Right atrium auricular region (tissue), 2 donors: ENCODE data around the gene FRMD1. TPM values are rescaled to one million over a fixed set of nuclear protein-coding genes. Genes with fewer than 3 reads are reported as not detected.

ENCODE experiments used
- DNase-seq: peaks from one replicate; pipeline ENCODE4 v3.0.0-alpha.2; 2019; ENCODE audit warnings: low spot score
- H3K27ac ChIP-seq, 2 donors: fragments of 200-600 bp; sonication (generic); 1 replicate in 1 of 2; 2 replicates in 1 of 2; pipeline ENCODE4 v1.5.1; 2016 to 2019
- H3K27me3 ChIP-seq, 2 donors: fragments of 200-600 bp; sonication (generic); one replicate each; pipeline versions ENCODE4 v1.5.1 to v1.6.0; 2017 to 2019
- H3K36me3 ChIP-seq: fragments of 200-600 bp; sonication (generic); one replicate; pipeline ENCODE4 v1.5.1; 2016
- H3K4me1 ChIP-seq, 2 donors: fragments of 200-600 bp; sonication (generic); one replicate each; pipeline versions ENCODE4 v1.5.1 to v1.6.0; 2017 to 2019
- H3K4me3 ChIP-seq, 2 donors: fragments of 200-600 bp; sonication (generic); 1 replicate in 1 of 2; 2 replicates in 1 of 2; pipeline ENCODE4 v1.5.1; 2017 to 2019; ENCODE audit warnings: mild to moderate bottlenecking in 1 of 2, moderate library complexity in 1 of 2
- H3K9me3 ChIP-seq, 2 donors: fragments of 200-600 bp; sonication (generic); one replicate each; pipeline ENCODE4 v1.5.1; 2019
- total RNA-seq, 2 donors: library from RNA; depleted of rRNA; stranded (reverse); fragments of >200 nt; gene quantifications; one replicate each; pipeline ENCODE4 v1.1.0, GENCODE V29; 2016
- TF ChIP-seq, protein P1 (sequence below), 2 donors: fragments of 200-600 bp; sonication (generic); IDR thresholded peaks; one replicate each; pipeline ENCODE4 v1.5.1; 2019; ENCODE audit warnings: antibody characterized with exemption in 2 of 2

Gene FRMD1
- total RNA-seq, 2 donors from 2014 or later: 0.08 TPM; not detected in 1

DNA sequence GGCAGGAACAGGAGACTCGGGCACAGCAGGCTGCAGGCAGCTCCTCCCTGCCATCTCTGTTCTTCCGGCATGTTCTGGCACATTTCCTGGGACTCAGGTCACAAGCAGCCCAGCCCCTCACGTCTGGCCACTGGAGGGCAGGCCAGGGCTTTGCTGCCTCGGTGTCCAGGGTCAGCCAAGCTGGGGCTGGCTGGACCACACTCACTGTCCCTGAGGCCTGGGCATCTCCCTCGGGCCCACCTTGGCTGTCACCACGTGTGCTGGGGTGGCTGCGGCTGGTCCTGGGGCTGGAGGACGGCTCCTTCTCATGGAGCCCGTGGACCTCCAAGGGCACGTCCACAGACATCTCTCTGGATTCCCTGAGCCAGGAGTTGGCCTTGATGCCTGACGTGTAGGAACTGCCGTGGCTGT is 18.5 kb downstream of the FRMD1 start:
- TF ChIP-seq, protein P1, sequence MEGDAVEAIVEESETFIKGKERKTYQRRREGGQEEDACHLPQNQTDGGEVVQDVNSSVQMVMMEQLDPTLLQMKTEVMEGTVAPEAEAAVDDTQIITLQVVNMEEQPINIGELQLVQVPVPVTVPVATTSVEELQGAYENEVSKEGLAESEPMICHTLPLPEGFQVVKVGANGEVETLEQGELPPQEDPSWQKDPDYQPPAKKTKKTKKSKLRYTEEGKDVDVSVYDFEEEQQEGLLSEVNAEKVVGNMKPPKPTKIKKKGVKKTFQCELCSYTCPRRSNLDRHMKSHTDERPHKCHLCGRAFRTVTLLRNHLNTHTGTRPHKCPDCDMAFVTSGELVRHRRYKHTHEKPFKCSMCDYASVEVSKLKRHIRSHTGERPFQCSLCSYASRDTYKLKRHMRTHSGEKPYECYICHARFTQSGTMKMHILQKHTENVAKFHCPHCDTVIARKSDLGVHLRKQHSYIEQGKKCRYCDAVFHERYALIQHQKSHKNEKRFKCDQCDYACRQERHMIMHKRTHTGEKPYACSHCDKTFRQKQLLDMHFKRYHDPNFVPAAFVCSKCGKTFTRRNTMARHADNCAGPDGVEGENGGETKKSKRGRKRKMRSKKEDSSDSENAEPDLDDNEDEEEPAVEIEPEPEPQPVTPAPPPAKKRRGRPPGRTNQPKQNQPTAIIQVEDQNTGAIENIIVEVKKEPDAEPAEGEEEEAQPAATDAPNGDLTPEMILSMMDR (IDR thresholded peaks at IDR 0.05): peak in 1 of 2 donors; percentile 69
- Histone ChIP-seq H3K27me3 (no peaks in the 10 kb centered on the region), H3K36me3 (no peaks in the 10 kb centered on the region), H3K27ac (no peak overlapping the region), H3K4me3 (no peak overlapping the region), H3K9me3 (no peaks in the 10 kb centered on the region), H3K4me1 (peaks cover 0 to 16% of the 10 kb centered on the region in 2 donors)
- DNase-seq: peak; percentile 62

DNA sequence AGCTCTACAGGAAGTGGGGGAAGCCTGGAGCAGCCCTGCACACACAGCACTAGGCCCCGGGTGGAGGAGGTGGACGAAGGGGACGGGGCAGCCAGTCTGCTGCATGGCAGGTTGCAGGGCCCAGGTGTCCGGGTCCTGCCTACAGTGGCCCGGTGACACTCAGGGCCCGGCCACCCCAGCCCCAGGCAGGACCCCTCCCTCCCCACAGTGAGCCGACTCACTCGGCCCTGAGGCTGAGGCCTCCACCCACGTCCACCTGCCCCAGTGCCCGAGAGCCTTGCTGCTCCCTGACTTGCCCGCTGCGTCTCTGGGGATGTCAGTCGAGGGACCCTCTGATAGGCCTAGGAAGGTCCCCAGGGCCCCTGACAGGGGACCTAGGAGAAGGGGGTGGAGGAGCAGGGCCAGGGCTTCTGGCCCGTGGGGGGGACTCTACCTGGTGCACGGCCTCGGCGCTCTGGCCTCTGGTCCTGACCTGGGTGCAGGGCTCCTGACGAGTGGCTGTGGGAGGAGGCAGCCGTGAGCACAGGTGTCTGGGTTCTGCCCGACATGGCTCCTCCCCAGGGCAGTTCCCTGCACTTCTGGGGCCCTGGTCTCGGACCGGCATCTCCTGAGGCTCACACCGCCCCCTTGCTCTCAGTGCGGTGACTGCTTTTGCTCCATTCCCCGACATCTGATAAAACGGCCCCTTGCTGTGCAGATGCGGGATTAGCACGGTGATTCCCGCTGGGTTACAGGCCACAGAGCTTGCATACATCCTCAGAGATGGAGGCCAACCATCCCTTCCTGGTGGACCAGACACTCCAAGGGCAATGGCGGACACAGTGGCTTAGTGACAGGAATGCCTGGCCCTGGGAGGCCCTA is 20.1 kb downstream of the FRMD1 start:
- no peaks in the 10 kb centered on the region for H3K36me3 ChIP-seq
- H3K27ac ChIP-seq: no peak overlapping the region
- H3K4me3 ChIP-seq: no peak overlapping the region
- no peak for DNase-seq
- no peaks in the 10 kb centered on the region for H3K9me3 ChIP-seq
- TF ChIP-seq, protein P1 (IDR thresholded peaks at IDR 0.05): no peak
- no peaks in the 10 kb centered on the region for H3K27me3 ChIP-seq
- peaks cover 0 to 32% of the 10 kb centered on the region in 2 donors for H3K4me1 ChIP-seq

DNA sequence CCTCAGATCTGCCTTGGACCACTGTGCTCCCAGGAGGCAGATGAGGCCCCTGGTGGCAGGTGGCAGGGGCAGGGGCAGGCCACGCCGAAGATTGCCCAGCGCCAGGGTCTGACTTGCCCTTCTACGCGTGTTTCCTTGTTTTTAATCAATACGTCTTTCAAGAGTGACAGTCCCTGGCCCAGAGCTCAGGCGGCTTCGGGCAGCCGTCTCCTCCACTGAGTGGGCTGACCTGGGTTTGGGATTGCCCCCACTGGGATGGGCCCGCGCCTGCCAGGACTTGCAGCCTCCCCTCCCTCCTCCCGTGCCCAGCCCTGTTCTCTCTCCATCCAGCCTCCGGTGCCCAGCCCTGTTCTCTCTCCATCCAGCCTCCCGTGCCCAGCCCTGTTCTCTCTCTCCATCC is 21.2 kb downstream of the FRMD1 start:
- Histone ChIP-seq H3K27ac (no peak overlapping the region), H3K4me3 (no peak overlapping the region), H3K27me3 (no peaks in the 10 kb centered on the region), H3K36me3 (no peaks in the 10 kb centered on the region), H3K4me1 (peaks cover 0 to 36% of the 10 kb centered on the region in 2 donors), H3K9me3 (no peaks in the 10 kb centered on the region)
- no peak for DNase-seq
- TF ChIP-seq, protein P1 (IDR thresholded peaks at IDR 0.05): no peak

DNA sequence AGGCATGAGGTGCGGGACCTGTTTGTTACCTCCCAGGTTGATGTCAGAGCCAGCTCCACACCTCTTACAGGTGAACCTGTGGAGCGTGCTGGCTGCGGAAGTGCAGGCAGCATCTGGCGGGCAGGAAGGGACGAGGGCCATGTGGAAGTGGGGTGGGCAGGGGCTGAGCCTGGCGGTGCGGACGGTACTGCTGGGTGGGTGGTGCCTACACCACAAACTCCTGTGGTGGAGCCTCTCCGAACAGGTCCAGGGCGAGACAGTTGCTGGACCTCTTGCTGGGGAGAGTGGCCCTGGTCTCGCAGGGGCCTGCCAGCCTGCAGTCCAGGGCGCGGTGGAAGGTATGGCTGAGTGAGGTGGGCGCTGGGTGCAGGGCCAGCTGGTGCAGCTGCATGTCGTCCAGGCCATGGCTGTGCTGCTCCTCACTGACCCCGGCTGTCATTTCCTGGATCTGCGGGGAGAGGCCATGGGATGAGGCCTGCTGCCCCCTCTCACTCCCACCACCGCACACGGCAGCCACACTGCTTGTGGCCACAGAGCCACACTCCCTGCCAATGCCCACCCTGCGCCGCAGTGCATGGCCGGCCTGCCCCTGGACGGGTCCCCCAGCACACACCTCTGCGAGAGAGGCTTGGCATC is 22.0 kb downstream of the FRMD1 start:
- no peaks in the 10 kb centered on the region for H3K36me3 ChIP-seq
- peaks cover 0 to 36% of the 10 kb centered on the region in 2 donors for H3K4me1 ChIP-seq
- no peak overlapping the region for H3K4me3 ChIP-seq
- H3K27ac ChIP-seq: no peak overlapping the region
- DNase-seq: no peak
- TF ChIP-seq, protein P1 (IDR thresholded peaks at IDR 0.05): no peak
- H3K9me3 ChIP-seq: no peaks in the 10 kb centered on the region
- no peaks in the 10 kb centered on the region for H3K27me3 ChIP-seq

DNA sequence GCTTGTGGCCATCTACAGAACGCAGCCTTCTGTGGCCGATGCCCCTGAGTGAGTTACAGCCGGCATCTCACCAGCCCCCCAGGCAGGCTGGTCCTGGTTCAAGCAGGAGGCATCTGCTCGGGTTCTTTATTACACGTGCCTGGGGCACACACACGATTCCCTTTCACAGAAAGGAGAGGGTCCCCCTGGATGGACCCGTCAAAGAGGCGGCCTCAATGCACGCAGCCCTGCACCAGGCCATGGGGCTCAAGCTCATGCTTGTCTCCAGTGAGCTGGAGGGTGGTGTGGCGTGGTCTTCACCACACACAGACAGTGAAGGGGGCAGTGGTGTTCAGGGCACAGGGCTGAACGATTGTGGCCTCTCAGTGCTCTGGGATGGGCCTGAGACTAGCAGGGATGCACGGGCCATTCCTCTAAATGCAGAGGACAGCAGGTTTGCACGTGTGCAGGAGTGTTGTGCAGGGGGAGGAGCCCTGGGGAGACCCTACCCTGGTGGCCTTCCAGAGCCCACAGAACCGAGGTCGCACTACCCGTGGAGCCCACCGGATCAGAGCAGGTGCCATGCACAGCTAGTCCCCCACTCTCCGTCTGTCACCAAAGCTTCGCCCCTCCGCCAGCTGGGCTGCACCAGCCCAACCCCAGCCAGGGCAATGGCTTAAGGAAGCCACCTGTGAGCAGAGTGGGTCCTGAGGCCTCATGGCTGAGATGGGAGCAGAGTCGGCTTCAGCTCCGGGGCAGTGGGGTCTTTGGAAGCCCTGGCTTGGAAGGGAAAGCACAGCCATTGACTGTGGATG is 23.1 kb downstream of the FRMD1 start:
- H3K4me3 ChIP-seq: no peak overlapping the region
- H3K27me3 ChIP-seq: no peaks in the 10 kb centered on the region
- no peak overlapping the region for H3K27ac ChIP-seq
- DNase-seq: no peak
- peaks cover 0 to 36% of the 10 kb centered on the region in 2 donors for H3K4me1 ChIP-seq
- H3K9me3 ChIP-seq: no peaks in the 10 kb centered on the region
- no peaks in the 10 kb centered on the region for H3K36me3 ChIP-seq
- TF ChIP-seq, protein P1 (IDR thresholded peaks at IDR 0.05): no peak
